ENCODE data around the gene TBX1.
"Not testable (repeated sequence)": the region's sequence is repeated elsewhere in the genome, so short reads cannot be mapped to it uniquely, and the experiment has no call there.

The TBX1 gene

DNA sequence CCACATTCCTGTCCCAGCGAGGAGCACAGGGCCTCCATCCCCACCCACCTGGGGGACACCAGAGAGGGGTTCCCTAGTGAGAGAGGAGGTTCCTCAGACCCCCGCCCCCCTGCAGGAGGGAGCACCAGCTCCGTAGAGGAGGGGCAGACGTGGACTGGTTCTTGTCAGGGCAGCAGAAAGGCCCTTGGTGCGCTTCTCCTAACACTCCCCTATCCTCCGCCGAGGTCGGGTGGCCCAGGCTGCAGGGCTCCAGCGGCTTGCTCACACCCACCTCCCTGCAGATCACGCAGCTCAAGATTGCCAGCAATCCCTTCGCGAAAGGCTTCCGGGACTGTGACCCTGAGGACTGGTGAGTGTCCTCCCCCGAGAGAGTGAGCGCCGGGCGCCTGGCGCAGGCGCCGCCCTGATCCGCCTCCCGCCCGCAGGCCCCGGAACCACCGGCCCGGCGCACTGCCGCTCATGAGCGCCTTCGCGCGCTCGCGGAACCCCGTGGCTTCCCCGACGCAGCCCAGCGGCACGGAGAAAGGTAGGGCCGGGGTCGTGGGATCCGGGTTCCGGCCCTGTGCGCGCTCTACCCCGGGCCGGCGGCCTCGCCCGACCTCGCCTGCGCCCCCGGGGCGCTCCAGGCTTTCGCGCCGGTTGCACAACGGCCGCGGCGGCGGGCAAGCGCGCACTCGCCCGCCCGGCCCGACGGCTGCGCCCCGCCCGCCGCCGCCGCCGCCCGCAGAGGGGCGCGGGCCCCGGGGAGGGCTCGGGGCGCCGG lies 5.1 kb downstream of the TBX1 start:
- DNase-seq, result no peak

DNA sequence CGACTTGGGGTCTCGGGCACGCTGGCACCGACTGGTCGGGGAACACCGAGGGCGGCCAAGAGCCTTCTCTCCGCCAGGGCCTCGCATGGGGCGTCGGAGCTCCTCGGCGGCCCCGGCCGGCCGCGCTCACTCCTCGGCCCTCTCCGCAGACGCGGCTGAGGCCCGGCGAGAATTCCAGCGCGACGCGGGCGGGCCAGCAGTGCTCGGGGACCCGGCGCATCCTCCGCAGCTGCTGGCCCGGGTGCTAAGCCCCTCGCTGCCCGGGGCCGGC lies 5.6 kb downstream of the TBX1 start:
- DNase-seq, result no peak

DNA sequence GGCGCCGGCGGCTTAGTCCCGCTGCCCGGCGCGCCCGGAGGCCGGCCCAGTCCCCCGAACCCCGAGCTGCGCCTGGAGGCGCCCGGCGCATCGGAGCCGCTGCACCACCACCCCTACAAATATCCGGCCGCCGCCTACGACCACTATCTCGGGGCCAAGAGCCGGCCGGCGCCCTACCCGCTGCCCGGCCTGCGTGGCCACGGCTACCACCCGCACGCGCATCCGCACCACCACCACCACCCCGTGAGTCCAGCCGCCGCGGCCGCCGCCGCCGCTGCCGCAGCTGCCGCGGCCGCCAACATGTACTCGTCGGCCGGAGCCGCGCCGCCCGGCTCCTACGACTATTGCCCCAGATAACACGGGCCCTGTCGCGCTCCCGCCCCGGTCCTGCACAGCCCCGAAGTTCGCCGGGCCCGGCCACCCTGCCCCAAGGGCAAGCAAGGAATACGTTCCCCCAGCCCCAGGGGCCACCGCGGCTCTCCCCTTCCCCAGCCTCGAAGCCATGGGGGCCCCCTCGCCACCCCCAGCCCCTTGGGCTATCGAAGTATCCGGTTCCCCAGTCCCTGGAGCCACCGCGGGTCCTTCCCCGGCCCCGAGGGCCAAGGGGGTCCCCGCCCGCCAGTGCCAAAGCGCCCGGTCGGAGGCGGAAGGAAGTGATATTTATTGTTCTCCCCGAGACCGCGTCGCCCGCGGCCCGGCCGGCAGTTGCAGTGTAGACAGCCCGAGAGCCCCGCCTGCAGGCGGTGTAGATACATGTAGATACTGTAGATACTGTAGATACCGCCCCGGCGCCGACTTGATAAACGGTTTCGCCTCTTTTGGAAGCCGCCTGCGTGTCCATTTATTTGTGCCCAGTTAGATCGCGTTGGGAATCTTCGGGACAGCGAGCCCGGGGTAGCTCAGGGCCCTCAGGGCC lies 6.2 kb downstream of the TBX1 start:
- no peak for DNase-seq

DNA sequence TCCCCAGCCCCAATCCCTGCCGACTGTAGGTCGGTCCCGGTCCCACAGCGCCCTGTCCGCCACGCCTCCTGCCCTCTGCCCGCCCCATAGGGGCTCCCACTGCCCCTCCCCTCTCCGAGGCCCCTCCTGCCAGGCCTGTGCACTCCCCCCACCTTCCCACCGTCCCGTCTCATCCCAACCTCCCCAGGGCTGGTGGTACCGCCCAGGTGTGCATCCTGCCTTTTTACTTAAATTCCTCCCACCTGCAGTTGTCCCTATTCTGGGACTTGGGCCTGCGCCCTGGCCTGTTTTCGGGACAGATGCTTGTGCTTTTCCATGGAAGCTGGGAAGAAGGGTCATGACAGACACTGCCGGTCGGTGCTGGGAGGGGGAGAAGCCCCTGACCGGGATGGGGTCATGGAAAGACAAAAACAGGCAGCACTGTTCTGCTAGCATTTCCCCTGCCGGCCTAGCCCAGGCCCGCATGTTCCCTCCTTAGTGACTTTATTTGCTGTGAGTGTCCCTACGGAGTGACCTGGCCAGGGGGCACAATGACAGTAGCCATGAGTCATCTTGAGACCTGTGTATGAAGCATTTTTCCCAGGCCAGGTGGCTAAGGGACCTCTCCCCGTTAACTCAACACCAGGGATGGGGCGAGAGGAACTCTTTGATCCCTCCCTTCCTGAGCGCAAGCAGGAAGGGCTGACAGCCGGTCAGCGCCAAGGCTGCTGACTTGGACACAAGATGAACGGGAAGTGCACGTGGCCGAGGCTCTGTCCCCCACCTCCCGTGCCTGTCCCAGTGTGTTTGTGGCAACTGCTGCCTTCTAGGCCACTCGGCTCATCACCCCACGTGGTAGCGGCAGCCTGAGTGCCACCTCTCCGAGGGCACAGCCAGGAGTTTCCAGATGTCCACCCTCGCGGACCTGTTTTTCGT lies 7.1 kb downstream of the TBX1 start:
- no peak for DNase-seq

DNA sequence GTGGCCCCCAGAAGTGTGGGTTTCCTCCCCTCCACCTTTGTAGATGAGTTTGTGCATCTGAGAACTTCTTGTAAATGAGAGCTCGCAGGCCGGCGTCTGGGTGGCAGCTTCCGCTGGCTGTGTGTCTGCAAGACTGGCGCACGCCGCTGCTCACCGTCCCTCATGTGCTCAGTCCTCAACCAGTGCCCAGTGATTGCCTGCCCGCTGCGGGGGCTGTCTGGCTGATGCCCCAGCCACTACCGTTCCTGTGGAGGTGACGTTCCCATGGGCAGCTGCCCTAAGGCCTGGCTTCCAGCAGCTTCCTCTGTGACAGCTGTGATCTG lies 8.8 kb downstream of the TBX1 start:
- no peak for DNase-seq

DNA sequence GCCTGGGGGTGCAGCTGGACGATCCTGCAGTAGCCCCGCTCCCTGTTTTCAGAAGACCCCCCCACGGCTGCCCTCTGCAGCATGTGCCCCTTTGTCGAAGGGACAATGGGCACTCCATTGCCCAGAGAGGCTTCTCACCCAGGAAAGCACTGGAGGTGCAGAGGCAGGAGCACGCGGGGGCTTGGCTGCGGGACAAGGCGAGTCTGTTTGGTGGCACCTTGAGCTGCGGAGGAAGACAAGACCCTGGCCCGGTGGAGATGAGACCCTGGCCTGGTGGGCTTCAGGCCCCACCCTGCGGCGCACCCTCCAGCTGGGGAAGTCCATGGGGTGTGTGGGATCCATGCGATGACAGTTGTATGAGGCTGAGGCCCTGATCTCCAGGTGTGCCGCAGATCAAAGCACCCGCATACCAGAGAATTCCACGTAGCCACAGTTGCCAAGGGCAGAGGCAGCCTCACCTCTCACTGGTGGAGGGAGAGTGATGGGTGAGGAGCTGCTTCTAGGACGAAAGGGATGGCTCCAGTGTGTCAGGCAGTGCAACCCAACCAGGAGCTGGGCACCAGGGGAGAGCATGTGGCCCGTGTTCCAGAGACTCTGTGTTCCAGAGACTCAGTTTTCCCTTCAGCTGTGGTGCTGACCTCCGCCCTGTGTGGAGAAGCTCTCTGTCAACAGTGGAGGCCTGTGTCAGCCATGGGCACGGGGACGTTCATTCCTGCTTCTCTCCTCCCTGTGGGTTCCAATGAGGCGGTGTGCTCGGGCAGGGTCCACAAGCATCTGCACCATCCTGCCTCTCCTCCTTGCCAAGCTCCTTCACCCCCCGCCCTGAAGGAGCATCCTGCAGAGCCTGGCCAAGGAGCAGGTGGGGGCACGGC lies 10.0 kb downstream of the TBX1 start:
- DNase-seq, result no peak

DNA sequence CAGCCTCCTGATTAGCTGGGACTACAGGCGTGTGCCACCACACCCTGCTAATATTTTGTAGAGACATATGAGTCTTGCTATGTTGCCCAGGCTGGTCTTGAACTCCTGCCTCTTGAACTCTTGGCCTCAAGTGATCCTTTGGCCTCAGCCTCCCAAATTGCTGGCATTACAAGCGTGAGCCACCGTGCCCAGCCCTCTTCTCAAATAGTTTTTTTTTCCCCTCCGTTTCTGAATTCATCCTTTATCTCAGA lies 11.8 kb downstream of the TBX1 start:
- no peak for DNase-seq

DNA sequence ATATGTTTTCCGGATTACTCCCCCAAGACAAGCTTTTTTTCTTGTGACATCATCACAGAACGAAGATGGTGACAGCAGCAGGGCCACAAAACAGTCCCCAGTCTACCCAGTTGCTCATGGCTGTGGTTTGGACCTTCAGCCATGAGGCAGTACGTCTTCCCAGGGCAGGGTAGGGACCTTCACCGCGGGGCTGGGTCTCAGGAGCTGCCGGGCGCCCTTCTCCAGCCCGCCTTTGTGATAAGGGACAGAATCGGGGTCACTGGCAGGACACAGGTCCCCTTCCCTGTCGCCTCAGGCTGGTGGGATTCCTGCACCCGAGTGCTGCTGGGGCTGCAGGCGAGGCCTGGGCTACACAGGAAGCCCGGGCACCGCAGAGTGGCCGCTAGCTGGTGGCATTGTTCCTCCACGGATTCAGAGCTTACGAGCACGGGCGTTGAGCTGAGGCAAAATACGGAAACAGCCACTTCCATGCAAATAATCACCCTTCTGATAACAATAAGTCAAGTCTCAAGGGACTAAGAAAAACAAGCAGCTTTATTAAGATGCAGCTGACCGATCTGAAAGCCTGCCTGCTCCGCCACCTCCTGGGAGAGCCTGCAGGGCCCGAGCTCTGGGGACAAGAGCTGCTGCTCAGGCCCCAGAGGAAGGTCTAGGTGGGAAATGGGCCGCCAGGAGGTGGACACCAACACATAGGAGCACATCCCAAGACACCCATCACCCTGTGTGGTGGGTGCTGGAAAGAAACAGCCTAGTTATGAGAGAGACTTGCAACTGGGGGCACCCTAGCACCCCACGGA lies 12.3 kb downstream of the TBX1 start:
- DNase-seq, result no peak

DNA sequence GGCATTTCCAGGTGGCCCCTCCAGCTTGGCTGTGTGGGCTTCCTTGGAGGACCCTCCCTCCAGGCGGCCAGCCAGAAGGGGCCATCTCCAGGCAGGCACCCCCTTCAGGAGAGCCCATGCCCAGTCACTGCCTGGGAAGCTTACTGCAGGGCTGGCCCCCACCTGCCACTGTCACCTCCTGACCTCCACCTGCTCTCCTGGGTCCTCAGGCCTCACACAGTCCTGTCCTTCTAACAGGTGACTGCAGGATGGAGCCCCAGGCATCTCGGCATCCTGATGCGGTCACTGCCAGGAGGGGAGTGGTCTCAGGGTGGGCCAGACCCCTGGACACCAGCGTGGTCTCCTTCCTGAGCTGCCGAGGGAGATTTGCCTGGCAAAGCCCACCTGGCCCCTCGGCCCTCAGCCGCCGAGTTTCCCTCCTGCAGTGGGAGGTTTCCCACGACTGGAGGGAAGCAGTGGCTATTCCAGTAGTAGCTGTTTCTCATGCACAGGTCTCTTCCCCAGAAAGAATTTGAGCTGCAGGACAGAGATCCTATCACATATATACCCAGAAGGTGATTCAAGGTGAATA lies 13.0 kb downstream of the TBX1 start:
- no peak for DNase-seq

DNA sequence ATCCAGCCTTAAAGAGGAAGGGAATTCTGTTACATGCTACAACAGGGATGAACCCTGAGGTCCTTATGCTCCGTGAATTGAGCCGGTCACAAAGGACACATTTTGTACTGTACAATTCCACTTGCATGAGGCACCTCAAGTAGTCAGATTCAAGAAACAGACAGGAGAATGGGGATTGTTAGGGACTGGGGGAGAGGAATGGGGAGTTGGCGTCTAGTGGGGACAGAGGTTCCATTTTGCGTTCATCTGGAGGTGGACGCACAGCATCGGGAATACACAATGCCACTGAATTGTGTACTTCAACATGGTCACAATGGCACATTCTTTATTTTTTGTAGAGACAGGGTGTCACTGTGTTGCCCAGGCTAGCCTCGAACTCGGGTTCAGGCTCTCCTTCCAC lies 14.1 kb downstream of the TBX1 start:
- no peak for DNase-seq

DNA sequence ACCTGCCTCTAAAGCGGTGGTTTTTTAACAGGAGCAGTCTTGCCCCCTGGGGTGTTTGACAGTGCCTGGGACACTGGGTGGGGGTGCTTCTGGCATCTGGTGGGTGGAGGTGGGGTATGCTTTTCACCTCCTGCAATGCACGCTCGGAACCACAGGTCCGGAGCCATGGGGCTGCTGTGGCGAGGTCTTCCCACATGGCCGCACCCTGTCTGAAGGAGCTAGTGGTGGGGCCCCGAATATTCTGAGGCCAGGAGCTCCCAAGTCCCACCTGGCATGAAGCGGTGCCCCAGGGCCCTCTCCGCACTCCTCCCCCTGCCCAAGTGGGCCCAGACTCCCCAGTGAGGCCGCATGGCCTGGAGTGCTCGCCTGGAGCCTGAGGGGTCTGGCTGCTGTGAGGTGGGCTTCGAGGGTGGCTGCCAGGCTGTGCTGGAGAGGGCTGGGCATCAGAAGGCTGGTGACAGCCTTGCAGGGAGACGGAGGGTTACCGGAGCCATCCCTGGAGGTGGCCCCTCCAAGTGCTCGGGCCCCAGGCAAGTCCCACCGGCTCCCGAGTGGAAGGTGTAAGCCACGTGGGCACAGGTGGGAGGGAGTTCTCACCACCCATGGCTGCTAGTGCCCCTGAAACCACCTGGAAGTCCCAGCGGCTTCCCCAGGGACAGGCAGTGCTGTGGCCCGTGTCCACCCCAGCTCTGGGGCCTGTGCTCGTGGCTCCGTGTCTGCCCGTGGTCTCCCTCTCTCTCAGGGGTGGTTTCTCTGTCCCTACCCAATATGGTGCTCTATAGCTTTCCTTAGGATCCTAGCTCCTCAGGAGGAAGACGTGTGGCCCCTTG lies 15.1 kb downstream of the TBX1 start:
- DNase-seq, result no peak

DNA sequence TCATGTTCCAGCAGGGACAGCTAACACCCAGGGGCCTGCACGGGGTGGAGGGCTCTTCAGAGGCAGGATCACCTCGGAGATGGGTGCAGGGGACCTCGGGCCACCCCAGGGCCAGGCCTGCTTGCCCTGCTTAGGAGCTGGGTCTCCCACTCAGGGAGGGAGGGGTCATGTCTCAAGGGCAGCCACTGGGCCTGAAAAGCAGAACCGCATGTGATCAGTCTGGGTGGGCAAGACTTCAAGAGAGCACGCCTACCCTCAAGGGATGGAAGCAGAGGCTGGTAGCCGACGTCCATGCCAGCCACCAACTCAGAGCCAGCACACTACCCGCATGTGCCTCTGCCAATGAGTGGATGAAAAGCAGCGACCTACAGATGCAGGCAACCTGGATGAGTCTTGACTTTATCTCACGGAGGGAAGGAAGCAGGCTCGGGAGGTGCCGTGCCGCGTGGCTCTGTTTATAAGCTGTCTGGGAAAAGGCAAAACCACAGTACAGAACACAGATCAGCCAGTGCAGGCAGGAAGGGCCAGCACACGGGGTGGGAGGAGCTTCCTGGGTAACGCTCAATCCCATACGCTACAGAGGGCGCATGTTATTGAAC lies 16.0 kb downstream of the TBX1 start:
- no peak for DNase-seq

DNA sequence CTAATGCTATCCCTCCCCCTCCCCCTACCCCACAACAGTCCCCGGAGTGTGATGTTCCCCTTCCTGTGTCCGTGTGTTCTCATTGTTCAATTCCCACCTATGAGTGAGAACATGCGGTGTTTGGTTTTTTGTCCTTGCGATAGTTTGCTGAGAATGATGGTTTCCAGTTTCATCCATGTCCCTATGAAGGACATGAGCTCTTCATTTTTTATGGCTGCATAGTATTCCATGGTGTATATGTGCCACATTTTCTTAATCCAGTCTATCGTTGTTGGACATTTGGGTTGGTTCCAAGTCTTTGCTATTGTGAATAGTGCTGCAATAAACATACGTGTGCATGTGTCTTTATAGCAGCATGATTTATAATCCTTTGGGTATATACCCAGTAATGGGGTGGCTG lies 16.6 kb downstream of the TBX1 start:
- not testable (repeated sequence) for DNase-seq

DNA sequence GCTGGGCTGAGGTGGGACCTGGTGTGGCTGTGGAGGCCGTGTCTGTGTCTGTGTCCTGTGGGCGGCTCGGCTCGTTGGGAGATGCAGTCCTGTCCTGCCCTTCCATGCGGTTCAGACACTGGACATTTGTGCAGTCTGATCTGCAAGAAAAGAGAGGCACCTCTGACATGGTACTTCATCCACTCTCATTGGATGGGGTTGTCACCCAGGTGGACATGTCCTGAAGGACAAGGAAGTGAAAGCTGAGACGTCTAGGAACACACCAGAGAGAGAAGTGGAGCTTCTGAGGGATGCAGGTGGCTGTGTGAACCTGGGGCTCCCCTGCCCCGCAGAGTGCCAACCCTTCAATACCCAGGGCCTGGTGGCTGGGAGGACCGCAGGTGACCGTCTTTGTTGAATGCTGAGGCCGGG lies 18.4 kb downstream of the TBX1 start:
- no peak for DNase-seq

DNA sequence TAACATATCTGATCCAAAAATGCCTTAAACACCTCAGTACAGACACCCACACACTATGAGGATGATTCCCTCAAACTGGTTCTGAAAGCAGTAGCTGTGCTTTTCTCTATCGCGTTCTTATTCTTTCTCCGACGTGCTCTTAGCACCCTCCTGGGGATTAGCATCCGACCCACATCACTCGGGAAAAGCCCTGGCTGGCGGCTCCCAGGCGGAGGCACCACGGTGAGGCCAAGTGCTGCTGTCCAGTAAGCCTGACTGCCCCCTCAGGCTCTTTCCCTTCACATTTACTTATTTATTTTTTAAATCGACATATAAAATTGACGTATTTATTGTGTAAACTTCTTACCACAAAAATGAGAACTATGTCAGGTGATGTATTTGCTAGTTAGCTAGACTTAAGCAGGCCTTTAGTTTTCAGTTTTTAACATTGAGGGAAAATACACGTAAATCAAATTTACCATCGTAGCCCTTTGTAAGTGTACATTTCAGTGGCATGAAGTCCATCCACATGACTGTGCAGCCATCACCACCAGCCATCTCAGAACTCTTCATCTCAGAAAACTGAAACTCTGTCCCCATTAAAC lies 19.2 kb downstream of the TBX1 start:
- DNase-seq, result no peak

DNA sequence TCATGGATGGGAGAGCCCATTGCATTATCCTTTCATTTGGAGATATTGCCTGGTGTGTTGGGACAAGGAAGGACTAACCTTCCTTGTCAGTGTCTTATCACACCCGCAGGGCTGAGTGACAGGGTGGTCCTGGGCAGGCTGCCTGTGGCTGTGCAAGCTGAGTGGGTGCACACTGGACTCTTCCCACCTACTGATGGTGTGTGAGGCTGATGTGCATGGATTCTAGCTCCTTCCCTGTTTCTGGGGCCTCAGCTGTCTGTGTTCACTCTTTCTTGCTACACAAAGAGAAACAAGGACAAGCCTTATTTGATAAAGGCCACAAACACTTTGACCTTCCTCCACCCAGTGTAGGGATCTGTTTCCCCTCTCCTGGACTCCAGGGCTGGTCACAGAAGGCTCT lies 22.0 kb downstream of the TBX1 start:
- DNase-seq, result no peak

DNA sequence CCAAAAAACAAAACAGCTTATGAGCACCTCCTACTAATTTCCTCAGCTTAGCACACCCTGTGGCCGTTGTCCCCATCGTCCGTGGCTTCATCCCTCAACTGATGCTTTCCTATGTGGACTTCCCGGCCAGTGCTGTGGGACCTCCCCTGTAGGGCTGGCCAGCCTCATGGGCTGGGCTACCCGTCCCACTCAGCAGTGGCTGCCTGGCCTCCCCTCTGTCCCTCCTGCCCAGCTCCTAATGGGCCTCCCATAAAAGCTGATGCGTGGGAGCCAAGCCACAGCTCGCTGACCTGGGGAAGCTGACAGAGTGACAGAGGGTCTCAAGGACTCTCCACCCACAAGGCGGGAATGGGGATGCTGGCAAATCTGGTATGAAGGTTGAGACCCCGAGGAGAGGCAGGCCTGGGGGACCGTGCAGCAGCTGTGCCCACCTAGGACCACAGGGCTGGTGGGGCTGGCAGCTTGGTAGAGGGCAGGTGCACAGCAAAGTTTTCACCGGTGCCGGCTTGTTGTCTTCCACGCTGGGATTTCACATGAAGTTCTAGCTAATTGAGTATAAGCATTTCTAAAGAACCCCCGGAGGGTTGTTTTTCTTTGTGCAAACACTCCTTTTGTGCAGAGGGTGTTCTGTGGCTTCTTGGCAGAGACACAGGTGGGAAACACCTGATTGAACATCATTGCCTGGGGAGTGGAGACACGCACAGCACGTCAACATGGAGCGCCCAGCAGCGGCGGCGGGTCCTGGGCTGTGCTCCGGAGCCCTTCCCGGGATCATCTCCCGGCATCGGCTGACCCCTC lies 23.2 kb downstream of the TBX1 start:
- DNase-seq, result no peak

DNA sequence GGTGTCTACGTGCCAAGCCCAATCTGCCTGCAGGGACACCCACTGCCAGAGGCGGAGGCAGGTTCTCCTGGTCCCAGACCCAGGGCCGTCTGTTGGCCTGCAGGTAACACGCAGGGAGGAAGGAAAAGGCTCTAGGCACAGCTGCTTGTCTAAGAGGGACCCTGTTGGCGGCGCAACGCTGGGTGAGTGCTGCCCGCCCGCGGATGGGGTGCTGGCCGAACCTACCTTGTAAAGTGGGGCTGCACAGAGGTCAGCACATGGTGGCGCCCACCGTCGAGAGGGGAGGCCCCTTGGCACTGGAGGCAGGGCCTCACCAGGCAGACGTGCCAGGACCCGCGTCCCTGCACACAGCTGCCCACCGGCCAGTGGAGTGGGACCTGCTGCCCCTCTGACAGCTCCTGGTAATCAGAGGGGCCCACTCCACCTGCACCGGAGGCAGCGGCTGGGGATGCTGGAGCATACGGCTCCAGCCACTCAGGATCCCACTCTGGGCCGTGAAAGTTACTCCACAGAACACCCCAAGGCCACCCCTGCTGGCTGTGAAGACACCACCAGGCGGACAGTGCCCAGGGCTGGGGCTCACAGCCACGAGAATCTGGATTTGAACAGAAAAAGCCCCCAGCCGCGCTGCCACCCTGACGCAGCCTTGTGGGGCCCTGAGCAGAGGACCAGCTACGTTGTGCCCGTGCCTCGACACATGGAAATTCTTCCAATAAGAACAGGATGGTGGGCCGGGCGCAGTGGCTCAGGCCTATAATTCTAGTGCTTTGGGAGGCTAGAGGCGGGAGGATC lies 24.0 kb downstream of the TBX1 start:
- no peak for DNase-seq
